ENCODE measurements around the gene DBN1.

DBN1 gene

GRCh38 chr5:177501874-177502678, 28.6 kb upstream of the DBN1 start:
- Histone ChIP-seq H3K4me3 (ENCODE audit: low read depth in 1 of 2, low read length in 2 of 2) (no peak overlapping the region), H3K9ac (ENCODE audit: low read depth, low read length) (no peak overlapping the region), H3K9me3 (ENCODE audit: insufficient read depth, low read length, severe bottlenecking) (no peaks in the 10 kb centered on the region), H2AFZ (ENCODE audit: low read depth, low read length) (no peak overlapping the region), H4K20me1 (ENCODE audit: insufficient read depth, low read length) (peaks cover 5% of the 10 kb centered on the region), H3K27me3 (ENCODE audit: insufficient read depth, low read length, poor library complexity) (no peaks in the 10 kb centered on the region), H3K27ac (ENCODE audit: low read length) (no peak overlapping the region), H3K79me2 (ENCODE audit: insufficient read depth, low read length) (no peaks in the 10 kb centered on the region), H3K4me2 (ENCODE audit: insufficient read depth, low read length) (no peak overlapping the region), H3K36me3 (ENCODE audit: insufficient read depth, low read length) (no peaks in the 10 kb centered on the region), H3K4me1 (ENCODE audit: insufficient read depth, low read length) (peaks cover 13% of the 10 kb centered on the region)
- no peak for DNase-seq
- no peak for ATAC-seq (ENCODE audit: insufficient read depth, low read depth)
- TF ChIP-seq EZH2 (IDR thresholded peaks at IDR 0.05; ENCODE audit: borderline replicate concordance, low read depth, low read length, severe bottlenecking) (no peak), CTCF (IDR thresholded peaks at IDR 0.05; ENCODE audit: borderline replicate concordance, extremely low read depth, low read length, poor library complexity, severe bottlenecking) (no peak)

GRCh38 chr5:177500685-177501522, 27.5 kb upstream of the DBN1 start:
- H3K9me3 ChIP-seq (ENCODE audit: insufficient read depth, low read length, severe bottlenecking) = no peaks in the 10 kb centered on the region

GRCh38 chr5:177499842-177500241, 26.4 kb upstream of the DBN1 start:
- Histone ChIP-seq H3K27ac (ENCODE audit: low read length) (no peak overlapping the region), H3K4me3 (ENCODE audit: low read depth in 1 of 2, low read length in 2 of 2) (no peak overlapping the region), H3K4me1 (ENCODE audit: insufficient read depth, low read length) (peaks cover 24% of the 10 kb centered on the region), H3K9me3 (ENCODE audit: insufficient read depth, low read length, severe bottlenecking) (no peaks in the 10 kb centered on the region), H2AFZ (ENCODE audit: low read depth, low read length) (no peak overlapping the region), H3K79me2 (ENCODE audit: insufficient read depth, low read length) (no peaks in the 10 kb centered on the region), H3K4me2 (ENCODE audit: insufficient read depth, low read length) (no peak overlapping the region), H3K9ac (ENCODE audit: low read depth, low read length) (no peak overlapping the region), H4K20me1 (ENCODE audit: insufficient read depth, low read length) (peaks cover 5% of the 10 kb centered on the region), H3K27me3 (ENCODE audit: insufficient read depth, low read length, poor library complexity) (no peaks in the 10 kb centered on the region), H3K36me3 (ENCODE audit: insufficient read depth, low read length) (no peaks in the 10 kb centered on the region)
- no peak for ATAC-seq (ENCODE audit: insufficient read depth, low read depth)
- no peak for DNase-seq
- no peak for TF ChIP-seq CTCF (IDR thresholded peaks at IDR 0.05; ENCODE audit: borderline replicate concordance, extremely low read depth, low read length, poor library complexity, severe bottlenecking)
- no peak for TF ChIP-seq EZH2 (IDR thresholded peaks at IDR 0.05; ENCODE audit: borderline replicate concordance, low read depth, low read length, severe bottlenecking)

More at GRCh38 chr5:177500685-177501522, 27.5 kb upstream of the DBN1 start:
- Histone ChIP-seq H3K4me3 (ENCODE audit: low read depth in 1 of 2, low read length in 2 of 2) (no peak overlapping the region), H3K4me2 (ENCODE audit: insufficient read depth, low read length) (no peak overlapping the region), H4K20me1 (ENCODE audit: insufficient read depth, low read length) (peaks cover 5% of the 10 kb centered on the region), H3K9ac (ENCODE audit: low read depth, low read length) (no peak overlapping the region; the same call in 1 of the 2 replicates), H2AFZ (ENCODE audit: low read depth, low read length) (no peak overlapping the region), H3K27ac (ENCODE audit: low read length) (no peak overlapping the region), H3K79me2 (ENCODE audit: insufficient read depth, low read length) (no peaks in the 10 kb centered on the region), H3K27me3 (ENCODE audit: insufficient read depth, low read length, poor library complexity) (no peaks in the 10 kb centered on the region), H3K36me3 (ENCODE audit: insufficient read depth, low read length) (no peaks in the 10 kb centered on the region), H3K4me1 (ENCODE audit: insufficient read depth, low read length) (peaks cover 24% of the 10 kb centered on the region)
- ATAC-seq (ENCODE audit: insufficient read depth, low read depth) (peak; percentile 62), DNase-seq (peak; percentile 82)
- TF ChIP-seq CTCF (IDR thresholded peaks at IDR 0.05; ENCODE audit: borderline replicate concordance, extremely low read depth, low read length, poor library complexity, severe bottlenecking) (peak; percentile 96), EZH2 (IDR thresholded peaks at IDR 0.05; ENCODE audit: borderline replicate concordance, low read depth, low read length, severe bottlenecking) (no peak)
